SK-N-MC (cell line): ENCODE measurements around the gene GLUL.

Source experiments
- EZH2 ChIP-seq: fragments of 200-600 bp; sonication (generic); IDR thresholded peaks from one replicate; pipeline ENCODE4 v1.6.1; 2017; ENCODE audit warnings: antibody characterized with exemption
- FOXP2 ChIP-seq: optimal IDR thresholded peaks from 2 replicates; pipeline ENCODE3; 2011; ENCODE audit warnings: mild to moderate bottlenecking, moderate library complexity; ENCODE audit not compliant: insufficient read depth; ENCODE audit errors: extremely low read length, control extremely low read depth
- POLR2AphosphoS5 ChIP-seq: IDR thresholded peaks from 2 replicates; pipeline ENCODE4 v1.6.1; 2012; ENCODE audit warnings: mild to moderate bottlenecking, low read depth, low read length, borderline replicate concordance

- TF ChIP-seq EZH2 (no peak), FOXP2 (no peak), POLR2AphosphoS5 (no peak)
These were observed 31.9 kb downstream of the GLUL start for GRCh38 chr1:182359645-182360044.
